ENCODE data around the gene AJAP1.

DNA sequence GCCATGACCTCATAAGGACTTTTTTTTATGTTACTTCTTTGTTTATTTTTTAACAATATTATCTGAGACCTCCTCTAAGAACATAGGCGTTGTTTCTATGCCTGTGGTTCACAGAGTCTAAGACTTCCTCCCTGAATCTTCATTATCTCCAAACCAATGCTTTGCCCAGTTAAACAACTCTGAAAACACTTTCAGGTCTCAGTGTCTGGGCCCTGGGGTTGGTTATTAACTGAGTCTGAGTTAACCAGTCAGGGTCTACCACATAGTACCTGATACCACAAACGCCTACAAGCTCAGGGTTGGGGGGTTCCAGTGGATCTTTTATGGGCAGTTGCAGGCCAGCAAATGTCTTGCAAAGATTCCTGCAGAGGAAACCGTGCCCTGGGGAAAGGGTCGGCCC, 138.2 kb downstream of the AJAP1 start:
- TF ChIP-seq, protein P1, sequence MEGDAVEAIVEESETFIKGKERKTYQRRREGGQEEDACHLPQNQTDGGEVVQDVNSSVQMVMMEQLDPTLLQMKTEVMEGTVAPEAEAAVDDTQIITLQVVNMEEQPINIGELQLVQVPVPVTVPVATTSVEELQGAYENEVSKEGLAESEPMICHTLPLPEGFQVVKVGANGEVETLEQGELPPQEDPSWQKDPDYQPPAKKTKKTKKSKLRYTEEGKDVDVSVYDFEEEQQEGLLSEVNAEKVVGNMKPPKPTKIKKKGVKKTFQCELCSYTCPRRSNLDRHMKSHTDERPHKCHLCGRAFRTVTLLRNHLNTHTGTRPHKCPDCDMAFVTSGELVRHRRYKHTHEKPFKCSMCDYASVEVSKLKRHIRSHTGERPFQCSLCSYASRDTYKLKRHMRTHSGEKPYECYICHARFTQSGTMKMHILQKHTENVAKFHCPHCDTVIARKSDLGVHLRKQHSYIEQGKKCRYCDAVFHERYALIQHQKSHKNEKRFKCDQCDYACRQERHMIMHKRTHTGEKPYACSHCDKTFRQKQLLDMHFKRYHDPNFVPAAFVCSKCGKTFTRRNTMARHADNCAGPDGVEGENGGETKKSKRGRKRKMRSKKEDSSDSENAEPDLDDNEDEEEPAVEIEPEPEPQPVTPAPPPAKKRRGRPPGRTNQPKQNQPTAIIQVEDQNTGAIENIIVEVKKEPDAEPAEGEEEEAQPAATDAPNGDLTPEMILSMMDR (IDR thresholded peaks at IDR 0.05 in 2 of 3, conservative IDR thresholded peaks at IDR 0.05 in 1 of 3; ENCODE audit: control insufficient read depth in 2 of 3, extremely low read depth in 1 of 3, insufficient read depth in 1 of 3, low read depth in 3 of 3, low read length in 3 of 3), result no peak
- TF ChIP-seq ZNF274 (IDR thresholded peaks at IDR 0.05; ENCODE audit: insufficient read depth, insufficient read length), result no peak
- TF ChIP-seq POLR2A (IDR thresholded peaks at IDR 0.05; ENCODE audit: low read depth, low read length), result no peak
- TF ChIP-seq JUNB (IDR thresholded peaks at IDR 0.05), result no peak
